Lower leg skin (tissue), 3 donors: ENCODE results near the gene IDH3A.

Experiments used
- POLR2A ChIP-seq, 2 donors: fragments of 450-650 bp; IDR thresholded peaks; one replicate each; pipeline ENCODE4 v1.6.1; 2016 to 2017; ENCODE audit warnings: antibody characterized with exemption in 2 of 2, mild to moderate bottlenecking in 1 of 2, moderate library complexity in 1 of 2
- TF ChIP-seq, protein P1 (sequence below), 3 donors: fragments of 450-650 bp; IDR thresholded peaks; one replicate each; pipeline ENCODE4 v1.5.1; 2016; ENCODE audit warnings: antibody characterized with exemption in 3 of 3, mild to moderate bottlenecking in 3 of 3, moderate library complexity in 2 of 3

- TF ChIP-seq, protein P1, sequence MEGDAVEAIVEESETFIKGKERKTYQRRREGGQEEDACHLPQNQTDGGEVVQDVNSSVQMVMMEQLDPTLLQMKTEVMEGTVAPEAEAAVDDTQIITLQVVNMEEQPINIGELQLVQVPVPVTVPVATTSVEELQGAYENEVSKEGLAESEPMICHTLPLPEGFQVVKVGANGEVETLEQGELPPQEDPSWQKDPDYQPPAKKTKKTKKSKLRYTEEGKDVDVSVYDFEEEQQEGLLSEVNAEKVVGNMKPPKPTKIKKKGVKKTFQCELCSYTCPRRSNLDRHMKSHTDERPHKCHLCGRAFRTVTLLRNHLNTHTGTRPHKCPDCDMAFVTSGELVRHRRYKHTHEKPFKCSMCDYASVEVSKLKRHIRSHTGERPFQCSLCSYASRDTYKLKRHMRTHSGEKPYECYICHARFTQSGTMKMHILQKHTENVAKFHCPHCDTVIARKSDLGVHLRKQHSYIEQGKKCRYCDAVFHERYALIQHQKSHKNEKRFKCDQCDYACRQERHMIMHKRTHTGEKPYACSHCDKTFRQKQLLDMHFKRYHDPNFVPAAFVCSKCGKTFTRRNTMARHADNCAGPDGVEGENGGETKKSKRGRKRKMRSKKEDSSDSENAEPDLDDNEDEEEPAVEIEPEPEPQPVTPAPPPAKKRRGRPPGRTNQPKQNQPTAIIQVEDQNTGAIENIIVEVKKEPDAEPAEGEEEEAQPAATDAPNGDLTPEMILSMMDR (IDR thresholded peaks at IDR 0.05), result no peak
- TF ChIP-seq POLR2A (IDR thresholded peaks at IDR 0.05), result no peak
These were observed 71.6 kb downstream of the IDH3A start for GRCh38 chr15:78220713-78221112.
